HCT116 (cell line): ENCODE data around the gene THADA. TPM values are rescaled to one million over a fixed set of nuclear protein-coding genes. Genes with fewer than 3 reads are reported as not detected.

ENCODE experiments used
- ATAC-seq: fragments of 200-7000 bp; cut with Tn5 transposase; 2 replicates; pipeline ENCODE4 v1.9.1; 2020; ENCODE audit warnings: mild to moderate bottlenecking, moderate library complexity
- BruUV-seq: library from RNA; stranded (reverse); fragments of 400-500 nt; replicated peaks from 2 replicates; lab custom pipeline; 2021; lab: Mats Ljungman, UMichigan
- CTCF ChIA-PET: fragments of 300-600 bp; sonication (Branson Sonifier 250); formaldehyde crosslinking; loops from one replicate; lab custom pipeline; 2021; ENCODE audit warnings: antibody characterized with exemption; lab: Charles Lee
- POLR2A ChIA-PET: fragments of 300-600, 350-600 bp; sonication (Branson Sonifier 250); formaldehyde crosslinking; loops from one replicate; lab custom pipeline; 2021; ENCODE audit warnings: antibody characterized with exemption; lab: Charles Lee
- RAD21 ChIA-PET, 2 experiments: fragments of 300-600 bp; sonication (Branson Sonifier 250); formaldehyde crosslinking; loops; one replicate each; lab custom pipeline; 2023; ENCODE audit warnings: low total read pairs in 2 of 2; ENCODE audit not compliant: uncharacterized antibody in 2 of 2, unreplicated experiment in 2 of 2, low non-redundant PET in 1 of 2; lab: Charles Lee
- DNase-seq: peaks from one replicate; pipeline ENCODE4 v3.0.0-alpha.2; 2010; ENCODE audit warnings: low read depth, low spot score
- H2AFZ ChIP-seq: fragments of 200-600 bp; shearing (Covaris generic), sonication (generic); 2 replicates; pipeline ENCODE4 v1.6.1; 2017; ENCODE audit warnings: low read depth, mixed run types, mixed read lengths, antibody characterized with exemption, low read length; ENCODE audit not compliant: poor library complexity, severe bottlenecking
- H3K27ac ChIP-seq: 2 replicates; pipeline ENCODE4 v1.5.1; 2012; ENCODE audit warnings: low read depth, low read length
- H3K27me3 ChIP-seq: fragments of 200-600 bp; sonication (generic); 2 replicates; pipeline ENCODE4 v1.6.1; 2016; ENCODE audit warnings: mixed run types, low read length, mixed read lengths; ENCODE audit not compliant: insufficient read depth
- H3K36me3 ChIP-seq, 2 experiments: fragments of 200-500 bp in 1 of 2; fragments of 200-600 bp in 1 of 2; sonication (Bioruptor generic) in 1 of 2; sonication (generic) in 1 of 2; 2 replicates each; pipeline versions ENCODE4 v1.5.1 to v1.6.1; 2014 to 2016; ENCODE audit warnings: low read length in 2 of 2, inconsistent platforms in 1 of 2, mixed read lengths in 1 of 2, mixed run types in 1 of 2; ENCODE audit not compliant: insufficient read depth in 2 of 2, control insufficient read depth in 1 of 2
- H3K4me1 ChIP-seq, 2 experiments: fragments of 200-600 bp in 1 of 2; sonication (generic) in 1 of 2; 2 replicates each; pipeline versions ENCODE4 v1.5.1 to v1.6.1; 2012 to 2017; ENCODE audit warnings: low read length in 2 of 2, inconsistent platforms in 1 of 2, mild to moderate bottlenecking in 1 of 2, mixed read lengths in 1 of 2, mixed run types in 1 of 2, moderate library complexity in 1 of 2; ENCODE audit not compliant: insufficient read depth in 2 of 2, control insufficient read depth in 1 of 2
- H3K4me2 ChIP-seq: fragments of 200-600 bp; sonication (generic); 2 replicates; pipeline ENCODE4 v1.6.1; 2017; ENCODE audit warnings: mixed run types, low read length, mixed read lengths
- H3K4me3 ChIP-seq, 2 experiments: fragments of 200-600 bp in 1 of 2; sonication (generic) in 1 of 2; replicated peaks in 1 of 2; 2 replicates each; pipeline ENCODE4 v1.5.1; 2011 to 2016; ENCODE audit warnings: low read length in 2 of 2, control low read depth in 1 of 2, low read depth in 1 of 2, mild to moderate bottlenecking in 1 of 2, mixed read lengths in 1 of 2, mixed run types in 1 of 2
- H3K79me2 ChIP-seq: fragments of 200-600 bp; sonication (generic); 2 replicates; pipeline ENCODE4 v1.6.1; 2017; ENCODE audit warnings: mild to moderate bottlenecking, mixed run types, low read length, moderate library complexity, mixed read lengths; ENCODE audit not compliant: insufficient read depth
- H3K9ac ChIP-seq: fragments of 200-600 bp; sonication (generic); 2 replicates; pipeline ENCODE4 v1.6.1; 2016; ENCODE audit warnings: low read length, mixed read lengths
- H3K9me2 ChIP-seq: fragments of 200-600 bp; sonication (generic), shearing (Covaris generic); 2 replicates; pipeline ENCODE4 v1.6.1; 2017; ENCODE audit warnings: mixed run types, mild to moderate bottlenecking, moderate library complexity; ENCODE audit not compliant: insufficient read depth
- H3K9me3 ChIP-seq, 2 experiments: fragments of 200-500 bp in 1 of 2; fragments of 200-600 bp in 1 of 2; sonication (Bioruptor generic) in 1 of 2; sonication (generic) in 1 of 2; 2 replicates each; pipeline ENCODE4 v1.6.1; 2014 to 2017; ENCODE audit warnings: low read length in 2 of 2, mixed read lengths in 2 of 2, inconsistent platforms in 1 of 2, low read depth in 1 of 2, mild to moderate bottlenecking in 1 of 2, mixed run types in 1 of 2, moderate library complexity in 1 of 2; ENCODE audit not compliant: control insufficient read depth in 1 of 2, insufficient read depth in 1 of 2
- H4K20me1 ChIP-seq: fragments of 200-600 bp; sonication (generic), shearing (Covaris generic); 2 replicates; pipeline ENCODE4 v1.6.1; 2017; ENCODE audit warnings: mixed run types, mild to moderate bottlenecking, moderate library complexity; ENCODE audit not compliant: insufficient read depth
- CBX3 ChIP-seq: IDR thresholded peaks from 2 replicates; pipeline ENCODE4 v1.6.1; 2012; ENCODE audit warnings: low read depth
- EGR1 ChIP-seq: IDR thresholded peaks from 2 replicates; pipeline ENCODE4 v1.6.1; 2012; ENCODE audit warnings: low read depth
- ELF1 ChIP-seq: IDR thresholded peaks from 2 replicates; pipeline ENCODE4 v1.6.1; 2012; ENCODE audit warnings: low read depth, borderline replicate concordance
- EZH2 ChIP-seq: fragments of 200-600 bp; sonication (generic); IDR thresholded peaks from 2 replicates; pipeline ENCODE4 v1.6.1; 2017; ENCODE audit warnings: antibody characterized with exemption, mixed run types
- FOSL1 ChIP-seq: IDR thresholded peaks from 2 replicates; pipeline ENCODE4 v1.6.1; 2012; ENCODE audit warnings: low read depth
- POLR2A ChIP-seq: IDR thresholded peaks from 2 replicates; pipeline ENCODE4 v1.7.0; 2011; ENCODE audit warnings: borderline replicate concordance; ENCODE audit not compliant: insufficient read depth, insufficient read length; ENCODE audit errors: extremely low read depth
- POLR2AphosphoS5 ChIP-seq: IDR thresholded peaks from 2 replicates; pipeline ENCODE4 v1.6.1; 2011; ENCODE audit warnings: mild to moderate bottlenecking, low read depth, low read length, moderate library complexity
- REST ChIP-seq: IDR thresholded peaks from 2 replicates; pipeline ENCODE4 v1.6.1; 2012; ENCODE audit warnings: low read depth
- SP1 ChIP-seq: IDR thresholded peaks from 2 replicates; pipeline ENCODE4 v1.6.1; 2012; ENCODE audit warnings: low read depth
- TCF7L2 ChIP-seq: IDR thresholded peaks from 2 replicates; pipeline ENCODE4 v1.7.0; 2011; ENCODE audit warnings: borderline replicate concordance, inconsistent platforms; ENCODE audit not compliant: insufficient read depth, insufficient read length; ENCODE audit errors: extremely low read depth
- YY1 ChIP-seq: IDR thresholded peaks from 2 replicates; pipeline ENCODE4 v1.6.1; 2011; ENCODE audit warnings: low read length, low read depth, moderate library complexity, mild to moderate bottlenecking; ENCODE audit not compliant: insufficient replicate concordance; ENCODE audit errors: extremely low read depth
- ZNF274 ChIP-seq: fragments of 200-500 bp; sonication (Bioruptor generic); IDR thresholded peaks from 2 replicates; pipeline ENCODE4 v1.6.1; 2014; ENCODE audit warnings: mild to moderate bottlenecking, low read depth, low read length, inconsistent platforms
- intact Hi-C: fragments of 100-400 bp; cut with micrococcal nuclease; formaldehyde crosslinking; loops from 2 replicates; pipeline ENCODE4 v1.10.0; 2022
- total RNA-seq: library from RNA; stranded (reverse); gene quantifications from one replicate; pipeline ENCODE4 v1.2.1, GENCODE V29; 2021; ENCODE audit not compliant: unreplicated experiment
- TF ChIP-seq, protein P1 (sequence below): IDR thresholded peaks from 2 replicates; pipeline ENCODE4 v1.6.1; 2011; ENCODE audit warnings: mild to moderate bottlenecking, low read length, moderate library complexity; ENCODE audit not compliant: insufficient replicate concordance; ENCODE audit errors: extremely low read depth

THADA gene
- total RNA-seq, 1 experiment from 2014 or later, result 30.7 TPM

- TF ChIP-seq EZH2 (no peak), REST (no peak), YY1 (no peak), POLR2A (no peak), FOSL1 (no peak), EGR1 (no peak)
- TF ChIP-seq, all 23 proteins: peak for 0
These were observed 38.9 kb upstream of the THADA start (continued) for GRCh38 chr2:43634604-43635306.

DNA sequence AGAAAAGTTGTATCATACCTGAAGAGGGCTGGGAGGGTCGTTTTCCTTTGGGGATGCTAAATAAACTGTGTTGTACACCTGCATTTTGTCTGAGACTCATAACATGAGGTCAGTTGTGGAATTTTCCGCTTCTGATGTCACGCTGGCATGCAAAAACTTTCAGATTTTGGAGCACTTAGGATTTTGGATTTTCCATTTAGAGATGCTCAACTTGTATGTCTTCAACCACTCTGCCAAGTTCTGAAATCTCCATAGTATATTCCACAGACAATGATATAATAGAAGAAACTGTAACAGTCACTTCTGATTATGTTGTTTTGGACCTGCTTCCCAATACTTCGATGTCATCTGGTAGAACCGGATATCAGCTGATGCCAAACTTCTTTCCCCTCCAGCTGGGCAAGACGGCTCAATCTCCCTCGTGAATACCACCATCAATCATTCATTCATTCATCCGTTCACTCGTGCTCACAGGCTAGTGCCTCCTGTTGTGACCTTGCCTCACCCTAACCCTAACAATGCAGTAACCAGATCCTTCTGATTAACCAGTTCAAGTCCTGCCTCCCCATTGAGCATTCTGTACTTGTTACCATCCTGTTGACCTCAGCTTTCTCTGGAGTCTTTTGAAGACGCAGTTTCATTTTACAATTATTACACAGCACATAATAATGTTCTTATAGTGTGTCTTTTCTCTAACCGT lies 35.9 kb upstream of the THADA start:
- ChIA-PET POLR2A (no interaction called here), RAD21 (no interaction called here), CTCF (no interaction called here)
- no peak for ATAC-seq
- Histone ChIP-seq H3K4me3 (no peak overlapping the region), H3K27ac (no peak overlapping the region), H3K79me2 (no peaks in the 10 kb centered on the region), H3K9ac (no peak overlapping the region), H4K20me1 (no peaks in the 10 kb centered on the region), H3K36me3 (no peaks in the 10 kb centered on the region), H3K9me2 (no peaks in the 10 kb centered on the region), H3K4me2 (no peak overlapping the region), H3K27me3 (no peaks in the 10 kb centered on the region), H3K4me1 (peaks cover 0 to 7% of the 10 kb centered on the region in 2 experiments; a peak in 2 of 4 replicates), H3K9me3 (no peaks in the 10 kb centered on the region), H2AFZ (no peak overlapping the region)
- BruUV-seq, result no TSS peak
- intact Hi-C loops, result no loop called here
- no peak for DNase-seq
- no peak for TF ChIP-seq YY1
- TF ChIP-seq FOSL1, result no peak
- TF ChIP-seq POLR2AphosphoS5, result no peak
- TF ChIP-seq CBX3, result no peak
- no peak for TF ChIP-seq ELF1
- no peak for TF ChIP-seq SP1
- TF ChIP-seq, protein P1, sequence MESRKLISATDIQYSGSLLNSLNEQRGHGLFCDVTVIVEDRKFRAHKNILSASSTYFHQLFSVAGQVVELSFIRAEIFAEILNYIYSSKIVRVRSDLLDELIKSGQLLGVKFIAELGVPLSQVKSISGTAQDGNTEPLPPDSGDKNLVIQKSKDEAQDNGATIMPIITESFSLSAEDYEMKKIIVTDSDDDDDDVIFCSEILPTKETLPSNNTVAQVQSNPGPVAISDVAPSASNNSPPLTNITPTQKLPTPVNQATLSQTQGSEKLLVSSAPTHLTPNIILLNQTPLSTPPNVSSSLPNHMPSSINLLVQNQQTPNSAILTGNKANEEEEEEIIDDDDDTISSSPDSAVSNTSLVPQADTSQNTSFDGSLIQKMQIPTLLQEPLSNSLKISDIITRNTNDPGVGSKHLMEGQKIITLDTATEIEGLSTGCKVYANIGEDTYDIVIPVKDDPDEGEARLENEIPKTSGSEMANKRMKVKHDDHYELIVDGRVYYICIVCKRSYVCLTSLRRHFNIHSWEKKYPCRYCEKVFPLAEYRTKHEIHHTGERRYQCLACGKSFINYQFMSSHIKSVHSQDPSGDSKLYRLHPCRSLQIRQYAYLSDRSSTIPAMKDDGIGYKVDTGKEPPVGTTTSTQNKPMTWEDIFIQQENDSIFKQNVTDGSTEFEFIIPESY, result no peak
- TF ChIP-seq TCF7L2, result no peak
- no peak for TF ChIP-seq ZNF274
- no peak for TF ChIP-seq REST
